B cell (primary cell): ENCODE results near the gene PYGO1. TPM values are rescaled to one million over a fixed set of nuclear protein-coding genes. Genes with fewer than 3 reads are reported as not detected.

Source experiments
- ATAC-seq: fragments of 200-7000 bp; cut with Tn5 transposase; one replicate; pipeline ENCODE4 v1.10.0; 2021; ENCODE audit warnings: low read depth, mild to moderate bottlenecking, moderate number of reproducible peaks, moderate library complexity
- CTCF ChIA-PET: fragments of 350-600 bp; sonication (Branson Sonifier 250); formaldehyde crosslinking; loops from one replicate; lab custom pipeline; 2021; ENCODE audit warnings: antibody characterized with exemption, inconsistent platforms; lab: Charles Lee
- POLR2A ChIA-PET: fragments of 350-600 bp; sonication (Branson Sonifier 250); formaldehyde crosslinking; loops from one replicate; lab custom pipeline; 2021; ENCODE audit warnings: antibody characterized with exemption; lab: Charles Lee
- DNase-seq: peaks from one replicate; pipeline ENCODE4 v3.0.0; 2013
- H2AFZ ChIP-seq: 2 replicates; pipeline ENCODE4 v1.6.1; 2012; ENCODE audit warnings: mild to moderate bottlenecking, low read depth, low read length; ENCODE audit not compliant: insufficient read depth, poor library complexity, severe bottlenecking
- H3K27ac ChIP-seq, 2 donors: 1 replicate in 1 of 2; 2 replicates in 1 of 2; pipeline ENCODE4 v1.5.1; 2012 to 2013; ENCODE audit warnings: low read length in 2 of 2, mild to moderate bottlenecking in 2 of 2, moderate library complexity in 1 of 2
- H3K27me3 ChIP-seq, 4 experiments: fragments of 200-600 bp in 1 of 4; sonication (generic) in 1 of 4; replicated peaks in 1 of 4; 1 replicate in 2 of 4; 2 replicates in 2 of 4; pipeline versions ENCODE4 v1.6.1 to v1.7.0; 2013 to 2016; ENCODE audit warnings: low read length in 3 of 4, mild to moderate bottlenecking in 2 of 4, mixed read lengths in 1 of 4, moderate library complexity in 1 of 4; ENCODE audit not compliant: insufficient read depth in 4 of 4, control insufficient read depth in 3 of 4; ENCODE audit errors: control extremely low read depth in 1 of 4
- H3K36me3 ChIP-seq, 2 experiments: replicated peaks in 1 of 2; 1 replicate in 1 of 2; 2 replicates in 1 of 2; pipeline versions ENCODE4 v1.6.1 to v1.7.1; 2013; ENCODE audit warnings: low read length in 1 of 2; ENCODE audit not compliant: insufficient read depth in 2 of 2, control insufficient read depth in 1 of 2; ENCODE audit errors: control extremely low read depth in 1 of 2, extremely low read depth in 1 of 2
- H3K4me1 ChIP-seq, 2 donors: fragments of 200-600 bp in 1 of 2; sonication (generic) in 1 of 2; 1 replicate in 1 of 2; 2 replicates in 1 of 2; pipeline versions ENCODE4 v1.5.1 to v1.6.1; 2013 to 2017; ENCODE audit warnings: low read length in 2 of 2; ENCODE audit not compliant: control insufficient read depth in 2 of 2, insufficient read depth in 2 of 2
- H3K4me2 ChIP-seq: replicated peaks from 2 replicates; pipeline ENCODE3; 2012; ENCODE audit warnings: mild to moderate bottlenecking, low read depth, low read length; ENCODE audit not compliant: poor library complexity, severe bottlenecking
- H3K4me3 ChIP-seq, 5 experiments: fragments of 200-600 bp in 1 of 5; sonication (generic) in 1 of 5; 1 replicate in 3 of 5; 2 replicates in 2 of 5; pipeline versions ENCODE4 v1.5.1 to v1.7.0; 2011 to 2016; ENCODE audit warnings: low read length in 4 of 5, mild to moderate bottlenecking in 4 of 5, low read depth in 2 of 5, control low read depth in 1 of 5, moderate library complexity in 1 of 5; ENCODE audit not compliant: insufficient read depth in 1 of 5; ENCODE audit errors: control extremely low read depth in 1 of 5, extremely low read depth in 1 of 5
- H3K79me2 ChIP-seq: fragments of 200-600 bp; sonication (generic); one replicate; pipeline ENCODE4 v1.6.0; 2016; ENCODE audit warnings: low read length; ENCODE audit not compliant: control insufficient read depth, insufficient read depth
- H3K9ac ChIP-seq: fragments of 200-600 bp; sonication (generic); 2 replicates; pipeline ENCODE4 v1.6.1; 2017; ENCODE audit warnings: mild to moderate bottlenecking, low read length, moderate library complexity
- H3K9me3 ChIP-seq, 3 donors: one replicate each; pipeline versions ENCODE4 v1.6.1 to v1.7.1; 2013; ENCODE audit warnings: low read length in 2 of 3; ENCODE audit not compliant: control insufficient read depth in 2 of 3, insufficient read depth in 1 of 3; ENCODE audit errors: control extremely low read depth in 1 of 3
- H4K20me1 ChIP-seq: 2 replicates; pipeline ENCODE4 v1.6.0; 2012; ENCODE audit warnings: mild to moderate bottlenecking, low read length; ENCODE audit not compliant: insufficient read depth, control insufficient read depth, poor library complexity, severe bottlenecking
- H3K27ac Mint-ChIP-seq: one replicate; pipeline ENCODE4 v1.8.0; 2021; ENCODE audit warnings: mixed read lengths
- H3K27me3 Mint-ChIP-seq: one replicate; pipeline ENCODE4 v1.8.0; 2021; ENCODE audit warnings: mixed read lengths
- H3K4me1 Mint-ChIP-seq: one replicate; pipeline ENCODE4 v1.8.0; 2021; ENCODE audit warnings: mixed read lengths
- H3K4me3 Mint-ChIP-seq: one replicate; pipeline ENCODE4 v1.8.0; 2021; ENCODE audit warnings: mixed read lengths
- H3K9me3 Mint-ChIP-seq: one replicate; pipeline ENCODE4 v1.8.0; 2022; ENCODE audit warnings: mixed read lengths; ENCODE audit not compliant: insufficient read depth
- CTCF ChIP-seq: fragments of 200-600 bp; IDR thresholded peaks from one replicate; pipeline ENCODE4 v1.8.0; 2022; ENCODE audit warnings: antibody characterized with exemption, mild to moderate bottlenecking
- EZH2 ChIP-seq: IDR thresholded peaks from 2 replicates; pipeline ENCODE4 v1.6.1; 2012; ENCODE audit warnings: borderline replicate concordance, low read depth, mild to moderate bottlenecking, moderate library complexity, low read length; ENCODE audit not compliant: insufficient read depth, poor library complexity, severe bottlenecking
- WGBS: methylation state at CpG from one replicate; pipeline ENCODE4 v1.1.5; 2013; ENCODE audit warnings: missing lambda C conversion rate; ENCODE audit not compliant: insufficient coverage; 5-methylcytosine and 5-hydroxymethylcytosine counted together
- intact Hi-C: fragments of 100-400 bp; cut with micrococcal nuclease; formaldehyde crosslinking; loops from one replicate; pipeline ENCODE4 v1.10.0; 2022
- polyA plus RNA-seq: library from polyadenylated mRNA; depleted of rRNA; stranded (reverse); fragments of >200 nt; gene quantifications from 2 replicates; pipeline ENCODE4 v1.2.3, GENCODE V29; 2012
- total RNA-seq, 2 donors: library from RNA; stranded (reverse); fragments of 120-200 nt in 1 of 2; gene quantifications; 1 replicate in 1 of 2; 2 replicates in 1 of 2; pipeline versions ENCODE4 v1.2.3 to v1.2.4, GENCODE V29; 2013 to 2022

PYGO1 gene
- total and polyA plus RNA-seq, 2 donors (not counting 1 experiment from before 2014, with no cell fraction given), result 0.02 TPM; not detected in 1

DNA sequence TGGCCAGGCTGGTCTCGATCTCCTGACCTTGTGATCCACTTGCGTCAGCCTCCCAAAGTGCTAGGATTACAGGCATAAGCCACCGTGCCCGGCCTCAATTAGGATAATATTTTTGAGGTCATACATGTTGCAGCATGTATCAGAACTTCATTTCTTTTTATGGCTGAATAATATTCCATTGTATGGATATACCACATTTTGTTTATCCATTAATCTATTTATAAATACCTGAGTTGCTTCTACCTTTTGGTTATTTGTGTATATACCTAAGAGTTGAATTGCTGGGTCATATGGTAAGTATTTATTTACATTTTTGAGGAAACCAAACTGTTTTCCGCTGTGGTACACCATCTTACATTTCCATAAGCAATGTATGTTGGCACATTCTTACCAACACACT lies 18.1 kb upstream of the PYGO1 start:
- ATAC-seq, result no peak
- Histone ChIP-seq H3K9me3 (peaks cover 0 to 1% (median 0%) of the 10 kb centered on the region in 3 donors), H3K9ac (no peak overlapping the region), H4K20me1 (no peaks in the 10 kb centered on the region), H3K79me2 (no peaks in the 10 kb centered on the region), H3K4me2 (no peak overlapping the region), H3K4me3 (no peak overlapping the region), H2AFZ (no peak overlapping the region), H3K4me1 (no peaks in the 10 kb centered on the region), H3K27ac (no peak overlapping the region), H3K27me3 (peaks cover 0 to 1% (median 0%) of the 10 kb centered on the region in 4 experiments), H3K36me3 (no peaks in the 10 kb centered on the region)
- POLR2A ChIA-PET, result no interaction called here
- Mint-ChIP-seq H3K4me1 (no peaks in the 10 kb centered on the region), H3K9me3 (peaks cover 9% of the 10 kb centered on the region), H3K27ac (no peak overlapping the region), H3K4me3 (no peak overlapping the region), H3K27me3 (peaks cover 10% of the 10 kb centered on the region)
- TF ChIP-seq CTCF (no peak), EZH2 (no peak)
- DNase-seq, result no peak
- CTCF ChIA-PET, result no interaction called here
- 100% methylated on average over 2 of the region's 5 CpGs for whole genome bisulfite sequencing
- intact Hi-C loops, result no loop called here

GRCh38 chr15:55601374-55601773 lies 13.2 kb upstream of the PYGO1 start:
- H3K79me2 ChIP-seq, result no peaks in the 10 kb centered on the region
- Mint-ChIP-seq H3K9me3 (peaks cover 3% of the 10 kb centered on the region), H3K4me1 (no peaks in the 10 kb centered on the region), H3K4me3 (no peak overlapping the region), H3K27me3 (peaks cover 12% of the 10 kb centered on the region), H3K27ac (no peak overlapping the region)
- no peak overlapping the region for H3K4me3 ChIP-seq
- no peak overlapping the region for H3K4me2 ChIP-seq
- ATAC-seq (no peak), DNase-seq (no peak)
- no peaks in the 10 kb centered on the region for H4K20me1 ChIP-seq
- H3K36me3 ChIP-seq, result no peaks in the 10 kb centered on the region
- ChIA-PET POLR2A (no interaction called here), CTCF (no interaction called here)
- no peaks in the 10 kb centered on the region for H3K4me1 ChIP-seq
- no peak overlapping the region for H2AFZ ChIP-seq
- intact Hi-C loops, result no loop called here
- no peak overlapping the region for H3K27ac ChIP-seq
- peaks cover 0 to 2% (median 0%) of the 10 kb centered on the region in 4 experiments for H3K27me3 ChIP-seq
- no peak overlapping the region for H3K9ac ChIP-seq
- 88% methylated on average over 1 of the region's 5 CpGs for WGBS
- H3K9me3 ChIP-seq, result peaks cover 0 to 1% (median 0%) of the 10 kb centered on the region in 3 donors
- no peak for TF ChIP-seq EZH2
- no peak for TF ChIP-seq CTCF
